Activated CD4-positive, alpha-beta T cell treated with anti-CD3 and anti-CD28 coated beads, Interleukin-10, Interleukin-2, amounts not matched to agents 100 ng/mL and 50 ng/mL, durations not matched to agents 16 hours and 8 hours (primary cell): Measurements from ENCODE around the gene ITGAX.

Source experiments
- DNase-seq: peaks from one replicate; pipeline ENCODE4 v3.0.0-alpha.2; 2020

Gene ITGAX

GRCh38 chr16:31376705-31377104 lies 21.7 kb downstream of the ITGAX start:
- DNase-seq, result no peak

- DNase-seq, result no peak
These were observed 22.4 kb downstream of the ITGAX start for GRCh38 chr16:31377210-31377903.

- DNase-seq, result no peak
These were observed 25.2 kb downstream of the ITGAX start for GRCh38 chr16:31380201-31380600.

GRCh38 chr16:31382485-31383161 lies 27.6 kb downstream of the ITGAX start:
- peak; percentile 72 for DNase-seq

GRCh38 chr16:31385680-31386079 lies 30.7 kb downstream of the ITGAX start:
- no peak for DNase-seq

- DNase-seq, result peak; percentile 48
These were observed 31.4 kb downstream of the ITGAX start for GRCh38 chr16:31386157-31386984.

- DNase-seq, result no peak
These were observed 33.6 kb downstream of the ITGAX start for GRCh38 chr16:31388535-31388934.

GRCh38 chr16:31390504-31391041 lies 35.6 kb downstream of the ITGAX start:
- DNase-seq, result no peak

GRCh38 chr16:31393056-31393455 lies 38.1 kb downstream of the ITGAX start, which contains the start of gene ITGAD:
TSS of gene ITGAD (plus strand) at chr16:31393335. CDS start at chr16:31393361, 26 bp downstream.
- no peak for DNase-seq

GRCh38 chr16:31395647-31396046 lies 40.7 kb downstream of the ITGAX start:
- no peak for DNase-seq

- no peak for DNase-seq
These were observed 42.2 kb downstream of the ITGAX start for GRCh38 chr16:31397096-31397660.

GRCh38 chr16:31397701-31398100 lies 42.7 kb downstream of the ITGAX start:
- DNase-seq, result no peak

GRCh38 chr16:31400191-31400590 lies 45.2 kb downstream of the ITGAX start:
- DNase-seq, result peak; percentile 49

- DNase-seq, result no peak
These were observed 46.5 kb downstream of the ITGAX start for GRCh38 chr16:31401436-31401835.

GRCh38 chr16:31402687-31403086 lies 47.7 kb downstream of the ITGAX start:
- DNase-seq, result no peak

- DNase-seq, result no peak
These were observed 48.8 kb downstream of the ITGAX start for GRCh38 chr16:31403590-31404352.

- DNase-seq, result no peak
These were observed 49.5 kb downstream of the ITGAX start for GRCh38 chr16:31404353-31405064.

GRCh38 chr16:31407406-31407805 lies 52.4 kb downstream of the ITGAX start:
- no peak for DNase-seq

GRCh38 chr16:31409433-31409832 lies 54.5 kb downstream of the ITGAX start:
- no peak for DNase-seq

- no peak for DNase-seq
These were observed 55.1 kb downstream of the ITGAX start for GRCh38 chr16:31410082-31410481.

- no peak for DNase-seq
These were observed 56.3 kb downstream of the ITGAX start for GRCh38 chr16:31411024-31411844.
